NCI-H2227 (cell line): ENCODE data around the gene PPFIA4.

Source experiments
- DNase-seq: peaks from one replicate; lab custom pipeline; 2025; ENCODE audit not compliant: unreplicated experiment; lab: John Stamatoyannopoulos, UW

The PPFIA4 gene

DNA sequence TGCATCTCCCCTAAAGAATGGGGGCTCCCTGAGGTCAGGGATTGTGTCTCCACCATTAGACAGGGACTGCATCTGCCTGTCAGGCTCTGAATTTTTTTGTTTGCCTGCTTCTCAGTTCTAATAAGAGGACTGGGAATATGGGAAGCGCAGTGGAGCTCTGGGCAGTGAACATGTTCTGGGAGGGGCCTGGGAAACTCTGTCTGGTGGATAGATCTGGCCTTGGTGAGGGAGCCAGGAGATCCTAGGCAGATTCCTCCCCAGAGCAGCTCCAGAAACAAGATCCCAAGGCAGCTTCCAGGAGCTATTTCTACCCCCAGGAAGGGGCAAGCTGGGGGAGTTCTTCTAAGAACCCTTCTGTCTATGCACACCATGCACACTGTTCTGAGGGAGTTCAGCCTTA lies 72.2 kb downstream of the PPFIA4 start:
- DNase-seq = no peak

DNA sequence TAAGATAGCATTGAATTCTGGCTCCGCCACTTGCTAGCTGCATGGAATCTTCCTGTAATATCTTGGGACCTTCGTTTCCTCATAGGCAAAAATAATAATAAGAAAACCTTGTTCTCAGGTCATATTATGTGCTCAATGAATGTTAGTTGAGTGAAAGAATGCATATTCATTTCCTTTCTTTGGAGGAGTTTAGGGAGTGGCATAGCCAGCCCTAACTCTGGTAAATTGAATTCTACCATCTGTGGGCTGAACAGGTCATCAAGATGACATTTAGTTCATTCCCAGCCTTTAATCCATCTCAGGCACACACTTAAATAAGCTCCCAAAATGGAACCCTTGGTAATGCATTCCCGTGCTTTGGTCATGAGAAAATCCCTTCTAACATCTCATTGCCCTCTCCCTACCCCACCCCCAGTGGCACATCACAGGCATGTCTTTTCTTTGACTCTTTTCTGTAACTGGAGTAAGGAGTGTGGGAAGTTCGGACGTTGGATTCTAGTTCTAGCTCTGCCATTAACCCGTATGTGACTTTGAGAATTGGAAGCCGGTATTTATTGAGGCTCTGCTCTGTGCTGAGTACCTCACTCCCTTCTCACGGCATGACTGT lies 72.7 kb downstream of the PPFIA4 start:
- no peak for DNase-seq

DNA sequence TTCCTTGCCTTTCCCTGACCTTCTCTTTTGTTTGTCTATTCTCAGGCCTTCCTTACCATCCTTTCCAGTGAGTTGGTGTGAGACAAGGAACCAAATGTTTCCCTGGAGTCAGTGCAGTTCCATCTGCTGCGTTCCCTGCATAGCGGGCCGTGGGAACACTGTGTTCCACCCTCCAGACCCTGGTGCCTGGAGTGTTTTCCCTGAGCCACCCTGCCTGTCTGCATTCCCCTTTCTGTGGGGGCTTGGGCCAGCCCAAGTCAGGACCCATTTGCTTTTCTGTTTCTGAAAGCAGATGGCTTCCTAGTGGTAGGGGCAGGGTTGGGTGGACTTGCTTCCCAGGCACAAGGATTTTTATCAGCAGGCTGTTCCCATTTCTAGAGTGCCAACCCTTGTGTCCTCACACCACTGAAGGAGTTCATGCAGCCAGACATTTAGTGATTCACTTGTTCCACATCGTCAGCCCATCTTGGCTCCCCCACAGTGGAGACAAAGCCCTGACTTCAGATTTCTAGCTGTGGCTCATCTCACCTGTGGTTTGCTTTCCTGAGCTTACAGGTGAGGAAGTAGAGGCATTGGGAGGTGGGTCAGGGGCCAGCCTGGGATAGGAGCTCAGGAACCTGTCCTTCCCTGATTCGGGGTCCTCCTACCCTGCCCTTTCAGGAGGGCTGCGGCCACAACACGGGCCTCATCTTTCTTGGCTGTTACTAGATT lies 73.7 kb downstream of the PPFIA4 start:
- no peak for DNase-seq

DNA sequence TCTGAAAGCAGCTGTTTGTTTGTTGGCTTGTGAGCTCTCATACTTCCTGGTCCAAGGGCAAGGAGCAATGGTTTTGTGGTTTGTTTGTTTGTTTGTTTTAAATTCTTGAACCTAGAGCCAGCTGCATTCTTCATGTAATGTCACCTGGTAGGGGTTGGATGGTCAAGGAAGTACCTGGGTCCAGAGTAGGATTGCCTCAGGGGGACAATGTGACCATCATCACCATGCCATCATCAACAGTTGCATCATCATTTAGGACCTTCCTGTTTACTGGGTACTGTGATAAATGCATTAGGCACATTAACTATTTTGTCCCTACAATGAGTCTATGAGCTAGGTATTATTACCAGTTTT lies 74.2 kb downstream of the PPFIA4 start:
- no peak for DNase-seq

DNA sequence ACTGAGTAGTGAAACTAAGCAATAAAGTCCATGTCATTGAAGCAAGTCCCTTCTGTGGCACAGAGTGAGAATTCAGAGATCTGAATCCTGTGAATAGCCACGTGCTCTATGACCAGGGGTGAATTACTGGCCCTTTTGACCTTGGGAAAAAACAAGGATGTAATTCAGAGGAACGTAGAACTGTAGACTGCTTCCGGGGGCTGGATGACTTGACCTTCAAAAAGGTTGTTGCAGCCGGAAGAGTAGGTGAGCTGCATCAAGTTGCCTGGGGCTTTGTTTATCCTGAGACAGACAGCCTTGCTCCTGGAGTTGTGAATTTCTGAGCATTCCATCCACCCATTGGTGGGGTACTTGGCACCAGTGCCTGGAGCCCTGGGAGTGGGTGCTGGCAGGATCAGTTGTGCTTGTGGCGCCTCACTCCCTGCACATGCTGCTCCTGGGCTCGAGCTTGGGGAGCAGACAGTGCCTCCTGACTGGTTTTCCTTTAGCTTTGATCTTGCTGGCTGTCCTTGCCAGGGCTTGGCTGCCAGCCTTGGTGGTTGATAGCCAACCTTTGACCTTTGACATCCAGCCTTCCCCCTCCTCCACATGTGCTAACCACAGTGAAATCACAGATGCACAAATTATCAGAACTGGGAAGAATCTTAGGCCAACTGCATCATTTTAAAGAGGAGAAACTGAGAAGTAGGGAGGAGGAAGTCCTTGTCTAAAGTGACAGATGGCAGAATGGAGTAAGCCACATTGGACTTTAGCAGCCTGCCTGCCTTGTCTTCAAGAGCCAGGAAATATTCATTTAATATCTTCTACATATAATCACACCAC lies 75.7 kb downstream of the PPFIA4 start:
- no peak for DNase-seq

DNA sequence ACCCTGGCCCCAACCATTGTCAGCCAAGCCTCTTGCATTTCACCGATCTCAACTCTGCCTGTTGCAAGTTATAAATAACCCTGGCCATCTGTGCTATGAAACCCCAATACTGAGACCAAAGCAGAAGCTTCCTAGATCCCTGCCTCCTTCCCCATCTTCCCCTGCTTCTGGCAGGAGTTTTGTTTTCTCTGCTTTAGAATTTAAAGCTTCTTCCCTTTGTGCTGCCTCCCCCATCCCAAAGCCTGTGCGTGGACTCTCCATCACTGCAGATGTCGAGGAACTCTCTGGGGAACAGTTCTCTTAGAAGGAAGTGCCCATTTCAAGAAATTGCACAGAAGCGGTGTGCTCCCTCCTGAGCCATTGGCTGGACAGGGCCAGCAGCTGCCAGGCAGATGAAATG lies 76.9 kb downstream of the PPFIA4 start:
- no peak for DNase-seq

DNA sequence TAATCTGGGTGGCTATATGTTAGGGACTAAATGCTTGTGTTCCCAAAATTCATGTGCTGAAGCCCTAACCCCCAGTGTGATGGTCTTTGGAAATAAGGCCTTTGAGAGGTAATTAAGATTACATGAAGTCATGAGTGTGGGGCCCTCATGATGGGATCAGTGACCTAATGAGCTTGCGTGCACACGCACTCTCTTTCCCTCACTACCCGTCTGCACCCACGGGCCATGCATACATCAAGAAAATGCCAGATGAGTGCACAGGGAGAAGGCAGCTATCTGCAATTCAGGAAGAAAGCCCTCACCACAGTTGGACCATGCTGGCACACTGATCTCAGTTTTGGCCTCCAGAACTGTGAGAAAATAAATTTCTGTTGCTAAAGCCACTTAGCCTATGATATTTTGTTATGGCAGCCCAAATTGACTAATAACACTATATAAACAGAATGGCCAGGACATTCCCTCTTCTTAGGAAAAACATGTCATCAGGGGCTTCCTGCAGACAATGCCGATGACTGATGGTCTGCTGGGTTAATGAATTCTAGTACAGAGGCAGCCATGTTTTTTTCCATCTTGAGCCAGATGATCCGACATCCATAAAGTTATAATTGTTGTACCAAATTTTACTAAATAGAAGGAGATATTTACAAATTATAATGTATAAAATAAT lies 77.7 kb downstream of the PPFIA4 start:
- DNase-seq = no peak

DNA sequence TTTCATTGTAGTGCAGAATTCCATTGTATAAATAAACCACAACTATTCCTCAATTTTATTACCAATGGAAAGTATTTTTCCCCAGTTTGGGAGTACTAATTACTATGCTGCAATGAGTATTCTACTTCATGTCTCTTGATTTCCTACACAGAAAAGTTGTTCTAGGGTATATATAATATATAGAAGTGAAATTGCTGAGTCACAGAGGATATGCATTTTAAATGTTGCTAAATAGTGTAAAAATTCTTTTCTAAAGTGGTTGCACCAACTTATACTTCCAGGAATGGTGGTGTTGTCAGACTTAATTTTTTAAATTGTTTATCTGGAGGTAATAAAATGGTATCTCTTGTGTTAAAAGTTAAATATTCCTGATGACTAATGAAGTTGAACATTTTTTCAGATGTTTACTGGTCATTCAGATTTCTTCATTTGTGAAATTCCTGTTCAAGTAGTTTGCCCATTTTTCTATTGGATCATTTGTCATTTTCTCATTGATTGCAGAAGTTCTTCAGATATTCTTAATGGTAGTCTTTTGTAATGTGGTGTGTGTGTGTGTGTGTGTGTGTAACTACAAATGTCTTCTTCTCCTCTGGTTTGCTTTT lies 78.6 kb downstream of the PPFIA4 start:
- no peak for DNase-seq

DNA sequence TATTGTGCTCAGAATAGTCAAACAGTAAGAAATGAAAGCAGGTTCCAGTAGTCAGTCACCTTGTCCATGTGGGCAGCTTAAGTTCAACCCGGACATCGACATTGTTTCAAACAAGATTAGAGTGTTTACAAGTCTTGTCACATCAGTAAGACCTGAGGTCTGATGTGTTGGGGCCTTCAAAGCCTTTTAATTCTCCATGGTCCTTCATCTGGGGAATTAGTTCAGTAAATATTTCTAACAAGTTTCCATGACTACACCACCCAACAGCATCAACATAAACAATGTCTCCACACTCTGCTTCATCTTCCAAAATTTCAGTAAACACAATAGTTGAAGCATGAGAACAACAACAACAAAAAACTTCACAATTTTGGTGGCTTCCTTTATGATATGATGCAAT lies 86.2 kb downstream of the PPFIA4 start:
- no peak for DNase-seq

DNA sequence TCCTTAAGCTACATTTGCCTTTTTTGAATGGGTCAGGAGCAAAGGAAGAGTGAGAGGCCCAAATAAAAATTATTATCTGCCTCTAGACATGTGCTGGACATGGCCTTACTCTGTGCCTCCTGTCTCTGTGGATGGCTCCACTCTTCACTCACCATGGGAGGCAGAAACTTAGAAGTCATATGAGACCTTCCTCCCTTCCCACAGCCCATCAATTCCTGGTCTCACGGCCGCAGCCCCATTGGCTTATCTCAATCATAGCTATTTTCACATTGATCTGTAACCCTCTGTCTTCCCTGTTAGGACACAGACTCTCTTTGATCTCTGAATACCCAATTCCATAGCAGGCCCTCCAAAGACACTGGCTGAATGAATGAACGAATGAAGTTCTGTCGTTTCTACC lies 87.0 kb downstream of the PPFIA4 start:
- DNase-seq = no peak

DNA sequence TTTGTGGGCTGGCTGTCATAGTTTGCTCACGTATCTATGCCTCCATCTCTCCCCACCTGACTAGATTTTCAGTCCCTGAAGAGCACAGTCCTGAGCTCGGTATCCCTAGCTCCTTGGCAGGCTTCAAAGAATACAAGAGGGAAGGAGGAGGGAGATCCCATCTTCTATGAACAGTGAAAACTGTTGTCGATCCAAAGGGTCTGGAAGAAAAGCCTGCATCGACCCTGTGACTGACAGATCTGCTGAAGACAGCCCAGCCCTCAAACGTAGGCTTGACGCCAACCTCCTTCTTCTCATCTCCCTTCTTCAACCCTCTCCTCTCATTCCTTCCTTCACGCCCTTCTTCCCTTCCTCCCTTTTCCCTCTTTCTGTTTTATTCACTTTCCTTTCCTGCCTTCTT lies 87.9 kb downstream of the PPFIA4 start:
- DNase-seq = no peak

DNA sequence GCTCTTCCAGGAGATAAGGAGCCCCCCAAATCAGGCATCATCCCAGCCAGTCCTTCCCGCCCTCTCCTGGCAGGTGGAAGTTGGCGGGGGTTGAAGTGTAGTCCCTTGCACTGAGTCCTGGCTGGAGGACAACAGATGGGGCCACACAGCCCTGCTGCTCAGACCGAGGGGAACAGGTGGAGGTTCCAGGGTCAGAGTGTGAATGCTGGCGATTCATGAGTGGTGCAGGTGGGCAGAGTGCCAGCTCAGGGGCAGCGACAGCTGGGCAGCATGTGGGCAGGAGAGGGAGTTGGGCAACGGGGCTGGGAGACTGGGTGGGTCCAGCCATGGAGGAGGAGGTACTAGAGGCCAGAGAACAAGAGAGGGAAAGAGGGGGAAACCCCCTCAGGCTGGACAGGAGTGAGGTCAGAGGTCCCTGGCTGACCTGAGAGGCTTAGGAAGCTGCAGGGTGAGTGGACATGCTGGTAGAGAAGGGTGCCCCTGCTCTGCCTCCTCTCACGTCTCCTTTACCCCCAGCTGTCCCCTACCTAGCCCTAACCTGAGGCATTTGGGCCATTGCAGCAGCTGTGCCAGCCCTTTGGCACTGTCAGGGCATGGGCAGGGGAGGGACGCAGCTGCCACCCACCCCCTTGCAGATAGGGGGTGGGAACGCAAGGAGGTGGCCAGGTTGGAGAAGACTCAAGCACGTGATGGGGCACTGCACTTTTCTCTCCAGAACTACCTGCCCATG lies 90.0 kb downstream of the PPFIA4 start:
- no peak for DNase-seq

DNA sequence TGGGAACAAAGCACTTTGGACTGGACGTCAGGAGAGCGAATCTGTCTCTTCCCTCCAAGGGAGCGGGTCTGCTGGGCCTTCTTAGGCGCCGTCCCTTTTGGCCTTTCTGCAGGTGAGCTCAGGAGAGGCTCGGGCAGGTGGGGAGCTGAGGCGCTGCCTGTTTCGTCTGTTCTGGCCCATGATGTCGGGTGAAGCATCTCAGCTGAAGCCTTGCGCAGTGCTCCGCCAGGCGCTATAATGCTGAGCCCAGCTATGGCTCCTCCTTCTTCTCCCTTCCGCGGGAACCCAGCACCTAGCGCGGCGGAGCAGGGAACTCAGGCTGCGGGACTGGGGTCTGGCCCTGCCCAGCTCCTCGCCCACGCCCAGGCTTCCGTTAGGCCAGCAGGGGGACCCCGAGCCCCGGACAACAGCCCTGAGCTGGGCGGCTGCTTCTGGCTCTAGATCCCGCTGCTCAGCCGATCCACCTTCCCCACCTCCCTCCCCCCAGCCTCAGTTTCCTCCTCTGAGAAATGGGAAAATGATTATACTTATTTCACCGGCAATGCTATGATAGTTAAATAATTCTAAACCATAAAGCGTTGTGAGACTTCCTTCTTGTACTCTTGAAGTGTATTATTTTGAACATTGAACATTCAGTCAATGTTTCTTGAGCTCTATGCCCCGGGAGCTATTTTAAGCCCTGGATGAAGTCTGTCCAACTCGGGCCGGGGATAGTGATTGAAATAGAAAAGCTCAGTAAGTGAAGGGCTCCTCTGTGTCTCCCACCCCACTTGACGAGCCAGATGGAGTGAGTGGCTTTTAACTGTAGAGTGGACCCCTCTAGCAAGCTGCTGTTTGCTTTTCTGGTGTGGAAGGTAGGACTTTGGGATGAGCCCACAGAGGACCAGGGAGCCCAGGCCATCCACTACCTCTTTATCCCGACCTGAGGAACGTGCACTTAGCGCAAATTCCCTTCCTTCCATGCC lies 91.6 kb downstream of the PPFIA4 start:
- DNase-seq = peak; percentile 88

DNA sequence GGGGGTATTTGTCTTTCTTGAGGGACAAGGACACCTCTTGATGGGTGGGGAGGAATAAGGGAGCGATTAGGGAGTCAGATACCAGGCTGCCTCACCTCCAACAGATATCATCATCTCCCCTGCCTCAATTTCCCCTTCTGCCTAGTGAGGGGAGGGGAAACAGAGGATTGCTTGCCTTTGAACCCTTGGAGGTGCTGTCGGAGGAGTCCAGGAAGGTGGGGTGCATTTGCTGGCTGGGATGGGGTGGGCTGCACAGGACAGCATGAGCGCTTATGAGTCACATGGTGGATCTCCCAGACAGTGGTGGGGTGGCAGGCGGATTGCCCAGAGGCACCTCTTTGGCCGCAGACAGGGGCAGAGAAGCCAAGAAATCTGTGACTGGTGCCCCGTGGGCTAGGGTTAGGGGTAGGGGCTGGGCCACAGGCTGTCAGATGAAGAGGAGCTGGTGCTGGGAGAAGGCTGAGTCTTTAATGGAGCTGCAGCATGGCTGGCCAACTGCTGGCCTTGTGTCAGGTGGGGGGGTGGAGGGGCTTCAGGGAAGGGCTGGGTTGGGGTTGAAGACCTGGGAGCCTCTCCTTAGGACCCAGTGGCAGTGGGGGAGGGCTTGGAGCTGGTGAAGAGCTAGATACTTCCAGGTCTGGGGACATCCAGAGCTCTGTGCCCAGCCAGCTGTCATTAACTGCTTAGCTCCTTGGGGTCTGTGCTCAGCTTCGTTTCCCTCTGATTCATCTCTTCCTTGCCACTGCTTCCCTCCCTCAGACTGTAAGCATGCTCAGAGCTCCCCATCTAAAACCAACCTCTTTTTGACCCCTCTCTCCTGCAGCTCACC lies 94.2 kb downstream of the PPFIA4 start:
- DNase-seq = no peak

DNA sequence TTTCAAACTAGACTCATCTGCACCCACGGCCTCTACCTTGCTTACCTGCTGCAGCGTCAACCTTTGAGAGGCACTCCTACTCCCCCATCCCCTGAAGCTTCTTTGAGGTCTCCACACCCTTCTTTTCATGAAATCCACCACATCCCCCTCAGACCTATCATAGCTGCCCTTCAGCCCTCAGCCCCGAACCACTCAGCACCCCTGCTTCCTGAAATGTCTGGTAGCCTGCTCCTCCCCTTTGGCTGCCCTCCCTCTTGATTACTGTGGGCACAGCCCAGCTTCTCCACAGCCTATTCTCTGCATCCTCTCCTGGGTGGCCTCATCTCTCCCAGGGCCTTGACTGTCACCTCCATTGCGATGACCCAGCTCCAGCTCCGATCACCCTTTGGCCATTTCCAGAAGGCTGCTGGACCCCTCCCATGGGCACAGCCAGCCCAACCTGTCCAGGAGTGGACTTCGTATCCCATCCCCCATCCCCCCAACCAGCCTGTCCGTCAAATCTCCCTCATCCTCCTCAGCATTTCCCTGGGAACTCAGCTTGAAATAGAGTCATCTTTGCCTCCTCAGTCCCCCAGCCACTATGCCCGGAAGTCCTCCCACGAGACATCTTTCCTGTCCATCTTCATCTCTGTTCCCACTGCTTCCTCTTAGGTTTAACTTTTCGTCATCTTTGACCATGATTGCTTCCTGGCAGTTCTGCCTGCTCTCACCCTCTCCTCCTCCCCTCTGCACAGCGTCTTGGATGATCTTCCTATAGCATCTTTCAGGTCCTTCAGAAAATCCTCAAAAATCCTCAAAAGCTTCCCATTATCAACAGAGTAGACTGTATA lies 95.1 kb downstream of the PPFIA4 start:
- DNase-seq = no peak

DNA sequence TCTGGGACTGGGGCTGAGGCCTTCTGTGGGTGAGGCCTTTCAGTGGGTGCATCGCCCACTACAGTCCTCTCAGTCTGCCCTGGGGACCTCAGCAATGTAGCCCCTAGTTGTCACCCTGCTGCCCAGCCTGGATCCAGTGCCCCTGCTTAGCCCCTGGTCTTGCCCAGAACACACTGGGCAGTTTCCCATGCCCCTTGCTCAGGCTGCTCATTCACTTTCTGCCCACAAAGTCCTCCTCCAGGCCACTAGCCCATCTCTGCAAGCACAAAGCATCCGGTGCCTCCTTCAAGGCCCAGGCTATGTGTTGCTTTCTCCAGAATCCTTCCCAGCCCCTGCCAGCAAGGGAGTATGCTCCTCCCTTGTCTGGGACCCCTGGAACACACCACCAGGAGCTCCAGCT lies 95.9 kb downstream of the PPFIA4 start:
- DNase-seq = no peak

DNA sequence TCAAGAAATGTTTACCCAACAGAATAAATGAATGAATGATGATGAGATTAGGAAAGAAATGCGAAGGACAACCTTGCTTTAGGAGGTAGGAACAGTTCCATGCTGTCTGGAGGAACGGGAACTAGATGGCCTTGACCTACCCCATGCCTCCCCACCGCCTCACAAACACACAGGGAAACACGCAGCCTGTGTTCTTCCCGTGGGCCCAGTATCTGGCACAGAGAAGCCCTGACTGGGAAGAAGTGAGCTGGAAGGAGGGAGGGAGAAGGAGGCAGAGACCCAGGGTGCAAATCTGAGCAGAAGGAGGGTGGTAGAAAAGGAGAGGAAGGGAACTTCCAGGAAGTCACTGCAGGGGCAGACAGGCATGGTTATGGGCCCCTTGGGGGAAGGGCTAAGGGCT lies 97.7 kb downstream of the PPFIA4 start:
- DNase-seq = no peak
